Liver (tissue), 9 donors: Measurements from ENCODE around the gene XRCC5. TPM values are rescaled to one million over a fixed set of nuclear protein-coding genes. Genes with fewer than 3 reads are reported as not detected.

Source experiments
- DNase-seq: peaks from one replicate; pipeline ENCODE4 v3.0.0-alpha.2; 2017; ENCODE audit warnings: low spot score
- H3K27ac ChIP-seq, 2 donors: one replicate each; pipeline ENCODE4 v1.7.0; 2013; ENCODE audit warnings: inconsistent platforms in 2 of 2, low read length in 2 of 2, control low read depth in 1 of 2, low read depth in 1 of 2, mild to moderate bottlenecking in 1 of 2
- H3K27me3 ChIP-seq, 4 donors: one replicate each; pipeline versions ENCODE4 v1.6.1 to v1.7.0; 2013; ENCODE audit warnings: low read length in 3 of 4, inconsistent platforms in 1 of 4, mild to moderate bottlenecking in 1 of 4, moderate library complexity in 1 of 4; ENCODE audit not compliant: control insufficient read depth in 4 of 4, insufficient read depth in 4 of 4
- H3K36me3 ChIP-seq, 4 donors: one replicate each; pipeline versions ENCODE4 v1.6.1 to v1.7.0; 2013; ENCODE audit warnings: low read length in 3 of 4, mild to moderate bottlenecking in 3 of 4, low read depth in 1 of 4, moderate library complexity in 1 of 4; ENCODE audit not compliant: control insufficient read depth in 4 of 4, insufficient read depth in 3 of 4
- H3K4me1 ChIP-seq, 4 donors: one replicate each; pipeline versions ENCODE4 v1.6.1 to v1.7.0; 2013; ENCODE audit warnings: low read length in 3 of 4, mild to moderate bottlenecking in 3 of 4, moderate library complexity in 1 of 4; ENCODE audit not compliant: control insufficient read depth in 4 of 4, insufficient read depth in 4 of 4
- H3K4me3 ChIP-seq, 3 donors: one replicate each; pipeline versions ENCODE4 v1.6.1 to v1.7.0; 2013; ENCODE audit warnings: low read length in 3 of 3, control low read depth in 1 of 3, low read depth in 1 of 3, mild to moderate bottlenecking in 1 of 3
- H3K9ac ChIP-seq, 2 donors: one replicate each; pipeline ENCODE4 v1.7.0; 2013; ENCODE audit warnings: low read length in 2 of 2, mild to moderate bottlenecking in 2 of 2, moderate library complexity in 2 of 2, control low read depth in 1 of 2, low read depth in 1 of 2
- H3K9me3 ChIP-seq, 4 donors: one replicate each; pipeline versions ENCODE4 v1.6.1 to v1.7.0; 2013; ENCODE audit warnings: low read length in 3 of 4; ENCODE audit not compliant: control insufficient read depth in 4 of 4
- EGR1 ChIP-seq, 2 donors: IDR thresholded peaks; 2 replicates each; pipeline ENCODE4 v1.6.1; 2016 to 2018; ENCODE audit warnings: antibody characterized with exemption in 2 of 2, low read depth in 2 of 2
- FOXA1 ChIP-seq: IDR thresholded peaks from 2 replicates; pipeline ENCODE4 v1.6.1; 2016; ENCODE audit warnings: antibody characterized with exemption
- FOXA2 ChIP-seq: IDR thresholded peaks from 2 replicates; pipeline ENCODE4 v1.6.1; 2016; ENCODE audit warnings: antibody characterized with exemption
- GABPA ChIP-seq, 2 donors: IDR thresholded peaks in 1 of 2; conservative IDR thresholded peaks in 1 of 2; 2 replicates each; pipeline ENCODE4 v1.6.1; 2016; ENCODE audit warnings: antibody characterized with exemption in 2 of 2, mild to moderate bottlenecking in 1 of 2, moderate library complexity in 1 of 2
- HNF4A ChIP-seq, 2 donors: conservative IDR thresholded peaks; 2 replicates each; pipeline ENCODE4 v1.6.1; 2016; ENCODE audit warnings: antibody characterized with exemption in 2 of 2, mild to moderate bottlenecking in 2 of 2
- HNF4G ChIP-seq: IDR thresholded peaks from 2 replicates; pipeline ENCODE4 v1.6.1; 2016; ENCODE audit warnings: antibody characterized with exemption
- JUND ChIP-seq, 2 donors: IDR thresholded peaks; 2 replicates each; pipeline ENCODE4 v1.6.1; 2016; ENCODE audit warnings: antibody characterized with exemption in 2 of 2
- MAX ChIP-seq: IDR thresholded peaks from 2 replicates; pipeline ENCODE4 v1.6.1; 2016; ENCODE audit warnings: antibody characterized with exemption
- RAD21 ChIP-seq, 2 donors: IDR thresholded peaks; 2 replicates each; pipeline ENCODE4 v1.6.1; 2016; ENCODE audit warnings: antibody characterized with exemption in 2 of 2, mild to moderate bottlenecking in 2 of 2
- REST ChIP-seq: IDR thresholded peaks from 2 replicates; pipeline ENCODE4 v1.6.1; 2016; ENCODE audit warnings: antibody characterized with exemption, mild to moderate bottlenecking
- RXRA ChIP-seq, 2 donors: IDR thresholded peaks; 2 replicates each; pipeline ENCODE4 v1.6.1; 2017 to 2018; ENCODE audit warnings: antibody characterized with exemption in 2 of 2, mild to moderate bottlenecking in 1 of 2
- SP1 ChIP-seq: IDR thresholded peaks from 2 replicates; pipeline ENCODE4 v1.6.1; 2018; ENCODE audit warnings: antibody characterized with exemption, mild to moderate bottlenecking
- YY1 ChIP-seq: IDR thresholded peaks from 2 replicates; pipeline ENCODE4 v1.6.1; 2016; ENCODE audit warnings: antibody characterized with exemption, mild to moderate bottlenecking
- ZBTB33 ChIP-seq: IDR thresholded peaks from 2 replicates; pipeline ENCODE4 v1.6.1; 2016; ENCODE audit warnings: antibody characterized with exemption
- WGBS: extraction: QIAGEN DNeasy Blood & Tissue Kit; methylation state at CpG from one replicate; pipeline ENCODE4 v1.1.7; 2013; 5-methylcytosine and 5-hydroxymethylcytosine counted together
- polyA plus RNA-seq, 2 donors: library from polyadenylated mRNA; stranded (reverse) in 1 of 2; unstranded in 1 of 2; fragments of 200-250 nt in 1 of 2; fragments of >200 nt in 1 of 2; fragmentation: Nextera tagmentation in 1 of 2; extraction: Ambion mirVana in 1 of 2; gene quantifications; one replicate each; pipeline versions ENCODE4 v1.2.1 to v1.2.3, GENCODE V29; 2013 to 2015
- total RNA-seq, 2 donors: library from RNA; depleted of rRNA; stranded (reverse); fragments of >200 nt; gene quantifications; one replicate each; pipeline ENCODE4 v1.2.3, GENCODE V29; 2014
- TF ChIP-seq, protein P1 (sequence below): IDR thresholded peaks from 2 replicates; pipeline ENCODE4 v1.6.1; 2016; ENCODE audit warnings: antibody characterized with exemption
- TF ChIP-seq, protein P2 (sequence below): fragments of 150-350 bp; IDR thresholded peaks from 2 replicates; pipeline ENCODE4 v1.5.1; 2017; ENCODE audit warnings: improper control_type of control experiment, low read depth, low read length; ENCODE audit not compliant: missing input control
- donor health status: healthy.
- donor health status: healthy.
- donor health status: healthy.
- donor health status: healthy.
- donor health status: healthy.

The XRCC5 gene
- total and polyA plus RNA-seq, 4 donors, result 63.7 to 140 (median 84.5) TPM

GRCh38 chr2:216071111-216071851 lies 37.9 kb upstream of the XRCC5 start:
- 61% methylated on average over 12 of the region's 12 CpGs for WGBS
- H3K4me3 ChIP-seq, result no peak overlapping the region
- no peak overlapping the region for H3K9ac ChIP-seq
- no peaks in the 10 kb centered on the region for H3K27me3 ChIP-seq
- TF ChIP-seq EGR1 (IDR thresholded peaks at IDR 0.05; ENCODE audit: low read depth in 2 of 2) (no peak), FOXA1 (peak; percentile 32), REST (no peak), ZBTB33 (no peak), YY1 (no peak), HNF4G (peak; percentile 22), HNF4A (conservative IDR thresholded peaks at IDR 0.05) (peak; percentile 85 to 87), SP1 (peak; percentile 35), MAX (no peak), JUND (IDR thresholded peaks at IDR 0.05) (peak; percentile 49 to 71), FOXA2 (peak; percentile 60), RAD21 (IDR thresholded peaks at IDR 0.05) (peak in 1 of 2 donors; percentile 24), GABPA (IDR thresholded peaks at IDR 0.05 in 1 of 2, conservative IDR thresholded peaks at IDR 0.05 in 1 of 2) (no peak), RXRA (IDR thresholded peaks at IDR 0.05) (peak; percentile 61 to 79)
- TF ChIP-seq, protein P1, sequence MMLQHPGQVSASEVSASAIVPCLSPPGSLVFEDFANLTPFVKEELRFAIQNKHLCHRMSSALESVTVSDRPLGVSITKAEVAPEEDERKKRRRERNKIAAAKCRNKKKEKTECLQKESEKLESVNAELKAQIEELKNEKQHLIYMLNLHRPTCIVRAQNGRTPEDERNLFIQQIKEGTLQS, result no peak
- TF ChIP-seq, protein P2, sequence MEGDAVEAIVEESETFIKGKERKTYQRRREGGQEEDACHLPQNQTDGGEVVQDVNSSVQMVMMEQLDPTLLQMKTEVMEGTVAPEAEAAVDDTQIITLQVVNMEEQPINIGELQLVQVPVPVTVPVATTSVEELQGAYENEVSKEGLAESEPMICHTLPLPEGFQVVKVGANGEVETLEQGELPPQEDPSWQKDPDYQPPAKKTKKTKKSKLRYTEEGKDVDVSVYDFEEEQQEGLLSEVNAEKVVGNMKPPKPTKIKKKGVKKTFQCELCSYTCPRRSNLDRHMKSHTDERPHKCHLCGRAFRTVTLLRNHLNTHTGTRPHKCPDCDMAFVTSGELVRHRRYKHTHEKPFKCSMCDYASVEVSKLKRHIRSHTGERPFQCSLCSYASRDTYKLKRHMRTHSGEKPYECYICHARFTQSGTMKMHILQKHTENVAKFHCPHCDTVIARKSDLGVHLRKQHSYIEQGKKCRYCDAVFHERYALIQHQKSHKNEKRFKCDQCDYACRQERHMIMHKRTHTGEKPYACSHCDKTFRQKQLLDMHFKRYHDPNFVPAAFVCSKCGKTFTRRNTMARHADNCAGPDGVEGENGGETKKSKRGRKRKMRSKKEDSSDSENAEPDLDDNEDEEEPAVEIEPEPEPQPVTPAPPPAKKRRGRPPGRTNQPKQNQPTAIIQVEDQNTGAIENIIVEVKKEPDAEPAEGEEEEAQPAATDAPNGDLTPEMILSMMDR, result no peak
- H3K9me3 ChIP-seq, result no peaks in the 10 kb centered on the region
- peaks cover 0 to 10% (median 2%) of the 10 kb centered on the region in 4 donors for H3K36me3 ChIP-seq
- H3K4me1 ChIP-seq, result peaks cover 16 to 77% (median 66%) of the 10 kb centered on the region in 4 donors
- no peak for DNase-seq
- peak overlapping the region in 1 of 2 donors; percentile 54 for H3K27ac ChIP-seq
